CD4-positive, alpha-beta T cell treated with Interleukin-15 for 1 hour (primary cell): Measurements from ENCODE around the gene GRIFIN.

Experiments
- DNase-seq: peaks from one replicate; pipeline ENCODE4 v3.0.0-alpha.2; 2020

Gene GRIFIN, protein sequence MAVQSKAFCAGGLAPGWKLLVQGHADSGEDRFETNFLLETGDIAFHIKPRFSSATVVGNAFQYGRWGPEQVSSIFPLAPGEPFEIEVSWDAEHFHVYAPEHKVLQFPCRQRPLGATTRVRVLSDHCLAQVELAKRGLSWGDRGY

GRCh38 chr7:2476298-2476697 lies at the start of gene GRIFIN:
Gene GRIFIN (minus strand): TSS chr7:2476398. CDS start chr7:2476383, 15 bp downstream.
- no peak for DNase-seq

DNA sequence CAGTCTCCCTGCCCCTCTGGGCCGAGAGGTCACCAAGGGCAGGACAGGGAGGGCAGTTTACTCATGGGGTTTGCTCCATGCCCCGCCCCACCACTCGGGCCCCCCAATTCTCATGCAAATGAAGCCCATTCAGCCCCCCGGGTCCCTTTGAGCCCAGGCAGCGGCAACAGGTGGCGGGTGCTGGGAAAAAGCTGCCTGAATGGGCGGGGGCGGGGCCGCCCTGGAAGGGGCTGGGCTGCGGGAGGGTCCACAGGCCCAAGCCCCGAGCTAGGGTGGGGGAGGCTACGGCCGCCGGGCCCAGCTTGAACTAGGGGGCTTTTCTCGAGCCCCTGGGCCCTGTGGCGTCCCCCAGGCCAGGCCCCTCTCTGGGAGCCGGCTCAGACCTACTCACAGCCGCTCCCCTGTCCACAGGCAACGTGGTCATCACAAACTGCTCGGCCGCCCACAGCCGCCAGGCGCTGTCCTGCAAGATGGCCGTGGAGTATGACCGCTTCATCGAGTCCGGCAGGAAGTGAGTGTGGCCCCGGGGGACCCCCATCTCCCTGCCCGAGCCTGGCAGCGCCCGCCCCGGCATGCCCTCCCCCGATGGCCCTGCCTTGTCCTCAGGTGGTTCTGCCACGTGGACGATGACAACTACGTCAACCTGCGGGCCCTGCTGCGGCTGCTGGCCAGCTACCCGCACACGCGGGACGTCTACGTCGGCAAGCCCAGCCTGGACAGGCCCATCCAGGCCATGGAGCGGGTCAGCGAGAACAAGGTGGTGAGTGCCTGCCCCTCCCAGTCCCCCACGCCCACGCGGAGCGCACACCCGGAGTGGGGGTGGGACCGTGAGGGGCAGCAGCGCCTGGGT lies 48.8 kb upstream of the GRIFIN start:
- no peak for DNase-seq

DNA sequence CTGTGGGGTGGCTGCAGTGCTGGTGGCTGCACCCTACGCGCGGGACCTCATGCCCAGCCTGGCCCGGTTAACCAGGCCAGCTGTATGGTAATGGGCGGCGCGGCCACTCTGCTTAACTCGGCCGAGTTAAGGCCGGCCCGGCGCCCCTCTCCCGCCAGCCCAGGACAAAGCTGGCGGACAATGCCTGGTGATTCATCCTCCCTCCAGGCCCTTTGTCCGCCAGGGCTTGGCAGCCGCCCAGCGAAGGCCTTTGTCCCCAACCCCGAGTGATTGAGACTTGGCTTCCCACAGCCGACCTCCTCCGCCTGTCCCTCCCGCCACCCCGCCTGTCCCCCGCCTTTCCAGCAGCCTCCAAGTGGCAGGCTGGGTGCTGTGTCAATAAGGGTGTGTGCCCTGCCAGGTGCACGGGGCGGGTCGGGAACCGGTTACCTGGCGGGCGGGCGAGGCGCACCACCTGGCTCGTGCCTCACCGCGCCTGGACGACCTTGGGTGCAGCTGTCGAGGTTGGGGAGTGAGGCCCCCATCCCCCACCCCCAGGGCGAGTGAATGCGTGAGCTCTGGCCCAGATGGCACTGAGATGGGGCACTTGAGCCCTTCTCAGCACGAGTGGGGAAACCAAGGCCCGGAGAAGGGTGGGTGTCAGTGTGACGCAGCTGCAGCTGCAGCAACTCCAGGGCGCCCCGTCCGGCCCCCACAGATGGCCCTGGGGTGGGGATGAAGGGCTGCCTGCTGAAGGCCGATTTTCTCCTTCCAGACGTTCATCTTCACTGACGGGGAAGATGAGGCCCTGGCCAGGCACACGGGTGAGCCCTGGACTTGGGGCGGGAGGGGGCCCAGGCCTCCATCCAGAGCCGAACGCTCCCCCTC lies 48.0 kb upstream of the GRIFIN start:
- no peak for DNase-seq

DNA sequence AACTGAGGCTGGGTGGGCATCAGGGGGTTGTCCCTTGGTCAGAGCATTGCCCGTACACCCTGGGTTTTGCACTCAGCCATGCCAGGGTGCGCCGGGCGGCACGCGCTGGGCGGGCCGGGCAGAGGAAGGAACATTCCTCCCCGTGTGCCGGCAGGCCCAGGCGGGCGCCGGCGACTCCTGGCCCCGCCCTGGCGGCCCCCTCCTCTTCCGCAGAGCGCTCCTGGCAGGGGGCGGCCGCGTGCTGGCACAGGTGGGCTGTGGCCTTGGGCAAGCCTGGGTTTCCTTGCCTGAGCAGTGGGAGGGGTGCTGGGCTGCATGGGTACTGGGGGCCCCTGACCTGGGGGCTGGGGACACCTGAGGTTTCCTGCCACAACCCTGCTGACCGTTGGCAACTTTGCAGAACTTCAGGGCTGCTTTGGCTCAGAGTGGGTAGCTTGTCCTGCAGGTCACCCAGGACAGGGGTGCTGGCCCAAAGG lies 47.3 kb upstream of the GRIFIN start:
- no peak for DNase-seq

DNA sequence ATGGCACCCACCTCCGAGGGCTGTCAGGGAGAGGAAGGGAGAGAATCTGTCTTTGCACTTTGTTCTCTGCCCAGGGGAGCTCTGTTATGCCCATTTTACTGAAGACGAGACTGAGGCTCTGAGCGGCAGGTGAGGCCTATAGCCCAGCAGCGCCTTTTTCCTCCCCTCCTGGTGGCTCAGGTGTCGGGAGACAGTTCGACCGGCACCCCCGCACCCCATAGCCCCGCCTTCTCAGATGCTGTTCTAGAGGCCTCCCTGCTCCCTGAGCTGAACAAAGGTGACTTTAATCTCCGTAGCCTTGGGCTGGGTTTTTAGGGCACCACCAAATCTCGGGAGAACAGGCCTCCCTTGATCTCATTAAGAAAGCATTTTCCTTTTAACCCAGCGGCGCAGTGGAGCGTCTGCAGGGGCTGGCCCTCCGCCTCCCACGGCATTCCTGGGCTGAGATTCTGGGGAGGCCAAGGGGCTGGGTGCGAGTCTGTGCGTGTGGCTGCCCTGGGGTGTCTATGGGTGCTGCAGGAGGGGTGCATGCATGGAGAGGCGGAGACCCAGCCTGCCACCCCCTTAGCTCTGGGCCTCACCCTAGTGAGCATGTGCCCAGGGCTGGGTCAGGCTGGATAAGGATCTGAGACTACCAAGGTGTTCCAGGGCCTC lies 46.7 kb upstream of the GRIFIN start:
- no peak for DNase-seq

- DNase-seq = peak; percentile 83
Observed at GRCh38 chr7:2521952-2522591, 45.9 kb upstream of the GRIFIN start.

GRCh38 chr7:2521341-2521745 lies 45.1 kb upstream of the GRIFIN start:
- no peak for DNase-seq

DNA sequence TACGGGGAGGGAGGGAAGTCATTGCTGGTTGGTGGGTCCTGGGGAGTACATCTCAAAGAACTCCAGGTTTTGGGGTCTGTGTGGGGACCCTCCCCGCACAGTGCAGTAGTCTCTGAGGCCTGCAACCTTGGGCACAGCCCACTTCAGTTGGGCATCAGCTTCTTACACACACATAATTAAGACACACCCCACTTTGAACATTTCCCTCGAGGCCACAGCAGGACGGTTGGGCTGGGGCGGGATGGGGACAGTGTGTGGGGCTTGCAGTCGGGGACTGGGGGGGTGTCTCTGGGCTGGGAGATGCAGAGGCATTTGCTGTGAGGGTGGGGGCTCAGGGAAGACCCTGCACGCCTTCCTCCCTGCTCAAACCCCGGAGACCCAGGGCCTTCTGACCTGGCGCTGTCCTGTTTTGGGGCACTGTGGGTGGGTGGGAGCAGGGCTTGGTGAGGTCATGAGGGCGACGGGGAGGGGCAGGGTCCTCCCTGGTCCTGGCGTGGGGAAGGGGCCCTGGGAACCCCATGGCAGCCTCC lies 44.6 kb upstream of the GRIFIN start:
- no peak for DNase-seq

DNA sequence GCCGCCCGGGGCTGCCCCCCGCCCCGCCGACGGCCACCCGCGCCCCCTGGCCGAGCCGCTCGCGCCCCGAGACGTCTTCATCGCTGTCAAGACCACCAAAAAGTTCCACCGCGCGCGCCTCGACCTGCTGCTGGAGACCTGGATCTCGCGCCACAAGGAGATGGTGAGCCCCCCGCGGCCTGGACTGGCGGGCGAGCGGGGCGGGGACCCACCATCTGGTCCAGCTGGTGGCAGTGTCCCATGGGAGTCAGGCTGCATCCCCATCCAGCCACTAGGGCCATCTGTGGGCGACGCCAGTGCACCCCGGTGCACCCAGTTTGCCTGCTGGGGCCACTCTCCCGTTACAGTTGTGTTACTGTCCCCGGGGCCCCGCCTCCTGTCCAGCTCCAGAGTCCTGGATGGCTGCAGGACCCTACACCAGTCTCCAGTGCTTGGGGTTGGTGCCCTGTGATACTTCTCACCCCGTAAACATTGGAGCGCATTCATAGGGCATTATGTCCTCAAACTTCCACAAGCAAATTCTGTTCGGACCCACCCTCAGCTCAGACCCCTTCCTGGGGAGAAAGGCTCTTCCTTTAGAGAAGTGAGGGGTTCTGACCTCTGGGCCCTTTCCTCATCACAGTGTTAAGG lies 44.0 kb upstream of the GRIFIN start:
- DNase-seq = peak; percentile 38

GRCh38 chr7:2519119-2519930 lies 43.1 kb upstream of the GRIFIN start, which contains the start of gene LFNG:
Gene LFNG (plus strand): TSS chr7:2519774. CDS start chr7:2519862, 88 bp downstream.
- peak; percentile 91 for DNase-seq

DNA sequence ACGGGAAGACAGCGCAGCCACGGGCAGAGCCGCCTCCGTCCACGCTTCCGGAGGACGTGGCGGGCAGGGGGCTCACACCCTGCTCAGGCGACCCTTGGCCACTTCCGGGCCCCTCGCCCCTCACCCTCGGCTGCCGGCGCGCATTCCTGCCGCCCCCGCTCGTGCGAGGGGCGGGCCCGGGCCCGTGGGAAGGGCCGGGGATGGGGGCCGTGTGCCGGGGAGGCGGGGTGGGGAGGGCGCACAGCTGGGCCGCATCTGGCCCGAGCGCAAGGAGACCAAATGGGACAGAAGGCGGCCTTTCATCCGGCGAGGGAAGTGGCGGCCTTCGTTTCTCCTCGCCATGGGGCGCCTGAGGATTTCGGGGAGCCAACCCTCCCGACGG lies 42.5 kb upstream of the GRIFIN start:
- DNase-seq = no peak

GRCh38 chr7:2517678-2518507 lies 41.7 kb upstream of the GRIFIN start:
- DNase-seq = no peak

- no peak for DNase-seq
Observed at GRCh38 chr7:2517026-2517425, 40.8 kb upstream of the GRIFIN start.

GRCh38 chr7:2516194-2516555 lies 40.0 kb upstream of the GRIFIN start:
- no peak for DNase-seq

DNA sequence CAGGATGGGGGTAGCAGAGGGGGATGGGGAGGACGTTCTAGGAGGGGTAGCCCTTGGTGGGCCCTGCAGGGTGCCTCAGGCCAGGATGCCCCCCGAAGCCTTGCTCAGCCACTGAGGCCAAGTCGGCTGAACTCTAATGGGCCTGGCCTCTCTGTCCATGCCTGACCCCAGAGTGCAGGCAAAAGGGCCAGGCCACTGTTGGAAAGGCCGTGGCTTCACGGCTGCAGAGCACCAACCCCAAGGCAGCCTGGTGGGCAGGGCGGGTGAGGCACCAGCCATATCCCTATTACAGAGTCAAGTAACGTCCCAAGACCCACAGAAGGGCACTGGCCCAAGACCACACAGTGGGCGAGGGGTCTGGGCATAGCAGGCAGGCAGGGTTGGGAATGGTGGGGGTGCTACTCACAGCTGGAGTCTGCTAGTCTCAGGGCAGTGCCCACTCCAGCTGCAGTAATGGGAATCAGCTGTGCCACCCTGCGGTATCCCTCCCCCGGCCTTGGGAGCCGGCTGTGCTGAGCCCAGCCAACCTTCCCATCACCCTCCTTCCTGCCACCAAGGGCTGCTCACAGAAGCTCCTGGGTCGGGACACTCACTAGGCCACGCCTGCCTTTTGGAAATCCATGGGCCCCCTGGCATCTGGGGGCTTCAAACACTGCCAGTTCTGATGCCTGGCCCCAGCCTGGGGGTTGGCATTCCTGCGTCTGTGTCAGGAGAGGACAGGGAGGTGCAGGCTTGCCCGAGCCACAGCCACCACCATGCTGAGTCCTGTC lies 39.4 kb upstream of the GRIFIN start:
- no peak for DNase-seq

- DNase-seq = no peak
Observed at GRCh38 chr7:2514473-2515423, 38.5 kb upstream of the GRIFIN start.

DNA sequence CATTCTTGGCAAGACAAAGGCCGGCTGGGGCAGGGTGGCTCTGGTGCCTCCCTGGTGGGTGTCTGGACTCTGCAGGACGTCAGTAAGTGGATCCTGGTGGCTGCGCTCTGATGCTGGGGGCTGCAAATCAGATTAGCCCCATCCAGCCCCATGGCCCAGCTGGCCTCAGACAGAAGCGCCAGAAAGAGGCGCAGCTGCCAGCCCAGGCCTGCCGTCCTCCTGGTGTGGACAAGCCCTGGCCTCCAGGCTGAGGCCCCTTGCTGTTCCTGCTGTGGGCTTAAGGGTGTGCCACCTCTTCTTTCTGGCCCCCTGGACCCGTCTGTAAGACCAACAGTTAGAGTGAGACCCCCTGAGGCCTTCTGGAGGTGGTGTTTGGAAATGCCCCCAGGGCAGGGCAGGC lies 37.5 kb upstream of the GRIFIN start:
- no peak for DNase-seq

DNA sequence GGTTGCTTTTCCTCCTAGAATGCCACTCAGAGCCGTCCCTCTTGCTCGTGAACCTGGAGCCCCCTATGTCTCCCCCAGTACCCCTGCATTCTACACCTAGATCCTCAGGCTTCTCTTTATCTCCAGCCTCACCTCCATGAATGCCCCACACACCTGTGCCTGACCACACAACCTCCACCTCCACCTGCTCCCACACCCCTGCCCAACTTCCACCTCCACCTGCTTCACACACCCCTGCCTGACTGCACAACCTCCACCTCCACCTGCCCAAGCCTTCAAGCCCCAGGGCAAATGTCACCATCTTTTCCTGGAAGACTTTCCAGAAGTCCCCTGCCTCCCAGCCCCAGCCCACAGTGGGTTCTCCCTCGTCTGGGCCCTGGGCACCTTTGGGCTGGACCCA lies 36.5 kb upstream of the GRIFIN start:
- DNase-seq = no peak
